ENCODE results near the gene MEIS2.

Gene MEIS2

GRCh38 chr15:36951731-36952247 lies 148.6 kb downstream of the MEIS2 start:
- no peak for DNase-seq

- DNase-seq, result no peak
Measured at GRCh38 chr15:36950371-36950770, 150.0 kb downstream of the MEIS2 start.

- no peak for DNase-seq
Measured at GRCh38 chr15:36948982-36949381, 151.4 kb downstream of the MEIS2 start.

GRCh38 chr15:36947035-36947719 lies 153.2 kb downstream of the MEIS2 start:
- DNase-seq, result no peak

- DNase-seq, result no peak
Measured at GRCh38 chr15:36944442-36944841, 155.9 kb downstream of the MEIS2 start.

- DNase-seq, result no peak
Measured at GRCh38 chr15:36943508-36944361, 156.6 kb downstream of the MEIS2 start.

- no peak for DNase-seq
Measured at GRCh38 chr15:36942248-36942827, 158.0 kb downstream of the MEIS2 start.

- DNase-seq, result no peak
Measured at GRCh38 chr15:36941798-36942197, 158.6 kb downstream of the MEIS2 start.

- no peak for DNase-seq
Measured at GRCh38 chr15:36940636-36941260, 159.6 kb downstream of the MEIS2 start.

- DNase-seq, result no peak
Measured at GRCh38 chr15:36940219-36940618, 160.1 kb downstream of the MEIS2 start.

GRCh38 chr15:36938764-36939163 lies 161.6 kb downstream of the MEIS2 start:
- no peak for DNase-seq

- DNase-seq, result no peak
Measured at GRCh38 chr15:36938131-36938530, 162.2 kb downstream of the MEIS2 start.

GRCh38 chr15:36936613-36937012 lies 163.7 kb downstream of the MEIS2 start:
- DNase-seq, result no peak

- no peak for DNase-seq
Measured at GRCh38 chr15:36933255-36933990, 166.9 kb downstream of the MEIS2 start.

GRCh38 chr15:36932070-36932469 lies 168.3 kb downstream of the MEIS2 start:
- no peak for DNase-seq

- no peak for DNase-seq
Measured at GRCh38 chr15:36931434-36931833, 168.9 kb downstream of the MEIS2 start.

- no peak for DNase-seq
Measured at GRCh38 chr15:36926427-36926825, 173.9 kb downstream of the MEIS2 start.

- DNase-seq, result no peak
Measured at GRCh38 chr15:36925653-36926426, 174.5 kb downstream of the MEIS2 start.

GRCh38 chr15:36925049-36925448 lies 175.3 kb downstream of the MEIS2 start:
- DNase-seq, result no peak

GRCh38 chr15:36924034-36924433 lies 176.3 kb downstream of the MEIS2 start:
- no peak for DNase-seq

GRCh38 chr15:36921484-36922091 lies 178.8 kb downstream of the MEIS2 start:
- DNase-seq, result no peak
